ENCODE data around the gene RARRES1.

DNA sequence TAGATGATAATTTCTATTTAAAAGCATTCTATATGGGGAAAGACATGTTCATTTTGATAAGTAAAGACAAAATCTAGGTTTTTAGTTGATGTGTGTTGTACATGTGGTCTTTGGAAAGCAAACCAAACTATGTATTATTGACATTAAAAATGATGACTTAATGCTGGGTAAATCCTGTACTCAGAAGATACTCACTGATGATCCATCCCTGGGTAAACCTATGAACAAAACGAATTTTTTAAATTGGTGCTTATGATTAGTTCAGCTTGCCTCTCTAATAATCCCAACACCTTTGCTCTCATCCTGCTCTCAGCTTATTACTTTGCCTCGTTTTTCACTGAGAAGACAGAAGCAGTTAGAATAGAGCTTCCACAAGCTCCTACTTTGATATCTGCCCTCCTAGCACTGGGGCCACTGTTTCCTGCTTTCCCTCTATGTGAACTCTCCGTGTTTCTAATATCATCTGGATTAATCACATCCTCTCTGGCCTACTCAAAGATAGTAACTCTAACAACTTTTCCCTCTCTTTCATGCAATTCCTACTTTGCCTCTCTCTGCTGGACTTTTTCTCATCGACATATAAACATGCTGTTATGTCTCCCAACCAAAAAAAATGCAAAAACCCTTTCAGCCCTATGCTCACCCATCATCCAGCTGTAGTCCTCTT lies 29.3 kb downstream of the RARRES1 start:
- TF ChIP-seq, protein P1, sequence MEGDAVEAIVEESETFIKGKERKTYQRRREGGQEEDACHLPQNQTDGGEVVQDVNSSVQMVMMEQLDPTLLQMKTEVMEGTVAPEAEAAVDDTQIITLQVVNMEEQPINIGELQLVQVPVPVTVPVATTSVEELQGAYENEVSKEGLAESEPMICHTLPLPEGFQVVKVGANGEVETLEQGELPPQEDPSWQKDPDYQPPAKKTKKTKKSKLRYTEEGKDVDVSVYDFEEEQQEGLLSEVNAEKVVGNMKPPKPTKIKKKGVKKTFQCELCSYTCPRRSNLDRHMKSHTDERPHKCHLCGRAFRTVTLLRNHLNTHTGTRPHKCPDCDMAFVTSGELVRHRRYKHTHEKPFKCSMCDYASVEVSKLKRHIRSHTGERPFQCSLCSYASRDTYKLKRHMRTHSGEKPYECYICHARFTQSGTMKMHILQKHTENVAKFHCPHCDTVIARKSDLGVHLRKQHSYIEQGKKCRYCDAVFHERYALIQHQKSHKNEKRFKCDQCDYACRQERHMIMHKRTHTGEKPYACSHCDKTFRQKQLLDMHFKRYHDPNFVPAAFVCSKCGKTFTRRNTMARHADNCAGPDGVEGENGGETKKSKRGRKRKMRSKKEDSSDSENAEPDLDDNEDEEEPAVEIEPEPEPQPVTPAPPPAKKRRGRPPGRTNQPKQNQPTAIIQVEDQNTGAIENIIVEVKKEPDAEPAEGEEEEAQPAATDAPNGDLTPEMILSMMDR (conservative IDR thresholded peaks at IDR 0.05; ENCODE audit: low read length): no peak
- TF ChIP-seq EZH2phosphoT487 (IDR thresholded peaks at IDR 0.05; ENCODE audit: borderline replicate concordance, low read depth, low read length): no peak
